GM18868 (cell line): Measurements from ENCODE around the gene TRAF5.
"Not testable (repeated sequence)": the region's sequence is repeated elsewhere in the genome, so short reads cannot be mapped to it uniquely, and the experiment has no call there.

Experiments
- ATAC-seq: cut with Tn5 transposase; IDR thresholded peaks from one replicate; pipeline ENCODE4 v1.9.1; 2021; ENCODE audit warnings: mild to moderate bottlenecking, moderate library complexity; ENCODE audit not compliant: unreplicated experiment

Gene TRAF5

DNA sequence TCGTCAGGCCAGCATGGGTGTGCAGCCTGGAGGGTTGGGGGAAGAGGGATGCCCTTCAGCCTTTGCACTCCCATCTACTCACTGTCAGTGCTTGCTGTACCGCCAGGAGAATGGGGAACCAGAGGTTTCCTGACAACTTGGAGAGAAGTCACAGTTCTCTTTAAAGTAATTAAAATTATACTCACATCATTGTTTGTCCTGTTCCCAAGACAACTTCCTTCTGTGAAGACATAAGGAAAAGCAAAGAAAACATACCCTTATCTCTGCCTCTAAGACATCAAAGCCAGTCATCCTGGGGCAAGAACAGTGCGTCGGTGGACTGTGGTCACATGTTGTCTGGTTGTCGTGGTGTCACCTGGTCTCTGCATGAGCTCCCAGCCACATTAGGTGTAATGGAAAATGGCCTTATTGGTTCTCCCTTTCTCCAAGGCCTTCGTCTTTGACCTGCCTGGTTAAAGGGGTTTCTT is 17.6 kb downstream of the TRAF5 start:
- ATAC-seq = no peak

DNA sequence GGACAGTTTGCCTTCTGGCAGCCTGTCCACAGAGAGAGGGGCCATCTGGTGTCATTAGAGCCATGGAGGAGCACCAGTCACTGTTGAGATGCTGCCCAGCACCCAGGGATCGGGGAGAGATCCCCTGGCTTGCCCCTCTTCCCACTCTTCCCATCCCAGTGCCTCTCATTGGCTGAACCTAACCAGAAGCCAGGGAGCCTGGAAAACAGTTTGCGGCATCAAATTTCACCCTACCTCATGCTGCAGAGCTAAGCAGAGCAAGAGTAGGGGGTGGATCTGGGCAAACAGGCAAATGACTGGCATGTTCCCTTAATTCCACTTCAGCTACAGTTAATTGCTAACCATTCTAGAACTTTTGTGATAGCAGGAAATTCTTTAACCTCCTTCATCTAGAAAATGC is 19.1 kb downstream of the TRAF5 start:
- no peak for ATAC-seq

- no peak for ATAC-seq
Measured at GRCh38 chr1:211347077-211347844, 20.6 kb downstream of the TRAF5 start.

DNA sequence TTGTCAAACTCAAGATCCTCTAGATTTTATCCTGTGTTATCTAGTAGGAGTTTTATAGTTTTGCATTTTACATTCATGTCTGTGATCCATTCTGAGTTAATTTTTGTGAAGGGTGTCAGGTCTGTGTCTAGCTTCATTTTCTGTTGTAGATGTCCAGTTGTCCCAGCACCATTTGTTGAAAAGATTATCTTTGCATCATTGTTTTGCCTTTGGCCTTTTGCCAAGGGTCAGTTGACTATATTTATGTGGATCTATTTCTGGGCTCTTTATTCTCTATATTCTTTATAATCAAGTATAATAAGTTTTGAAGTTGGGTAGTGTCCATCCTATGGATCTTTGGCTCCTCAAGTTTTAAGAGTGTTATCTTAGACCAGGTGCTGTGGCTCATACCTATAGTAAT is 21.9 kb downstream of the TRAF5 start:
- ATAC-seq = no peak

- ATAC-seq = no peak
Measured at GRCh38 chr1:211349741-211350140, 23.1 kb downstream of the TRAF5 start.

DNA sequence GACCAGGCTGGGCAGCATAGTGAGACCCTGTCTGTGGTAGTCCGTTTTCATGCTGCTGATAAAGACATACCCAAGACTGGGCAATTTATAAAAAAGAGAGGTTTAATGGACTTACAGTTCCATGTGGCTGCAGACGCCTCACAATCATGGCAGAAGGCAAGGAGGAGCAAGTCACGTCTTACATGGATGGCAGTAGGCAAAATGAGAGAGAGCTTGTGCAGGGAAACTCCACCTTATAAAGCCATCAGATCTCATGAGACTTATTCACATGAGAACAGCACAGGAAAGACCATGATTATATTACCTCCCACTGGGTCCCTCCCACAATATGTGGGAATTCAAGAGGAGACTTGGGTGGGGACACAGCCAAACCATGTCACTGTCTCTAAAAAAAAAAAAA is 25.4 kb downstream of the TRAF5 start:
- not testable (repeated sequence) for ATAC-seq

DNA sequence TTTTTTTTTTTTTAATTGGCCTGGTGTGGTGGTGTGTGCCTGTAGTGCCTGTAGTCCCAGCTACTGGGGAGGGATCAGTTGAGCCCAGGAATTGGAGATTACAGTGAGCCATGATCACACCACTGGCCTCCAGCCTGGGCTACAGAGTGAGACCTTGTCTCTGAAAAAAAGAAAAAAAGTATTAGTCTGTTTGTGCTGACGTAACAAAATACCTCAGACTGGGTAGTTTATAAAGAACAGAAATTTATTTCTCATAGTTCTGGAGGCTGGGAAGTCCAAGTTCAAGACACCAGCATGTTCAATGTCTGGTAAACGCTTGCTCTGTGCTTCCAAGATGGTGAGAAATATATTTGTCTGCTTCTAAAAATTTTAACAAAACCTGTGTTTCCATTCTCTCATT is 25.8 kb downstream of the TRAF5 start:
- no peak for ATAC-seq

- peak; percentile 91 for ATAC-seq
Measured at GRCh38 chr1:211352985-211353515, 26.4 kb downstream of the TRAF5 start.

DNA sequence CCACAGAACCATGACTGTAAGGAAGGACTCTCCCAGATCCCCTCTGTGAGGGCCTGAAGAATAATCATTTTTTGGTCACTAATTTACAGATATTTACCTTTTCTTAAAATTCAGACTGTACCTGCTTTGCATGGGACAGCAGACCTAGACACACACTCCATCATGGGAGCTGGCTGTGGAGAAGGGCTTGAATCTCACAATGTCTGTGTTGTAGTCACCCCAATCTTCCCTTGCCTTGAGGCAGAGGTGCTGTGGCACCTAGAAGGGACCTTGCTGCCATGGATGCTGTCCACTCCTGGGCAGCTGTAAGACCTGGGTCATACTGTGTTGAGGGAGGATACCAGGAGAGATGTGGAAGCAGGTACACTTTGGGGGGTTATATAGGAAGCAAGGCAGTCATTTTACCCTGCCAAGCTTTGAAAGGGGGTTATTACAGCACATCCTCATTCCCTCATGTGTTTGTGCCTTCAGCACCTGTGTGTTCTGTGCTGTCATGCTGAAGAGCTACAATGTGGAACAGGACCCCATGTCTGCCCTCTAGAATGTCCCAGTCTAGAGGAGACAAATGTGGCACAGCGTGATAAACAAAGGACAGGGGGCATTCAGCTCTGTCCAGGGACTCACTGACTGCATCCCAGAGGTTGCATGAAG is 27.1 kb downstream of the TRAF5 start:
- no peak for ATAC-seq

DNA sequence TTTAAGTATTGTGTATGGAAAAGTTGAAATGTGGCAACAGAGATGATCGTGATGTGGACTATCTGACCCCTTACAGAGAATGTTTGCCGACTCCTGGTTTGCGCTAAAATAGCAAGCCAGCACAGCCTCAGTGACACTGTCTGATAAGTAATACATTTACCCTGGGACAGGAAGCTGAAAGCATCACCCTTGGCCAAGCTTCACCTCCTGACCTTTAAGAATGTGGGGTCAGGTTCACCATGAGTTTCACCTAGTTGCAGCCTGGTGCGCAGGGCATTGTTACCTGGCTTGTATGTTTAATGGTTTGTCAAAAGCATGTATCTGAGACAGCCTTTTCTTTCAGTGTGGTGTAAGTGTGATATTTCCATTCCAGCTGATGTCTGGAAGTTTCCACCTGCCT is 29.2 kb downstream of the TRAF5 start:
- ATAC-seq = no peak

GRCh38 chr1:211356723-211357407 is 30.2 kb downstream of the TRAF5 start:
- ATAC-seq = no peak

DNA sequence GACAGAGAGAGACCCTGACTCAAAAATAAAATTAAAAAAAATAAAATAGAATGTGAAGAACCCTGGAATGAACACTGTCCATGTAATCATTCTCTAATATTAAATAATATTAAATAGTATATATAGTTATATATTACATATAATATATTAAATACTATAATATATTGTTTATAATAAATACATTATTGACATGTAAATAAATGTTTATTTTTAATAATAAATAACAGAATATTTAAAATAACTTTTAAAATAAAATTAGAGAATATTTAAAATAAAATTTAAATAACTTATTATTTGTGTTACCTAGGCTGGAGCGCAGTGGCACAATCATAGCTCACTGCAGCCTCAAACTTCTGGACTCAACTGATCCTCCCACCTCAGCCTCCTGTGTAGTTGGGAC is 32.1 kb downstream of the TRAF5 start:
- no peak for ATAC-seq

DNA sequence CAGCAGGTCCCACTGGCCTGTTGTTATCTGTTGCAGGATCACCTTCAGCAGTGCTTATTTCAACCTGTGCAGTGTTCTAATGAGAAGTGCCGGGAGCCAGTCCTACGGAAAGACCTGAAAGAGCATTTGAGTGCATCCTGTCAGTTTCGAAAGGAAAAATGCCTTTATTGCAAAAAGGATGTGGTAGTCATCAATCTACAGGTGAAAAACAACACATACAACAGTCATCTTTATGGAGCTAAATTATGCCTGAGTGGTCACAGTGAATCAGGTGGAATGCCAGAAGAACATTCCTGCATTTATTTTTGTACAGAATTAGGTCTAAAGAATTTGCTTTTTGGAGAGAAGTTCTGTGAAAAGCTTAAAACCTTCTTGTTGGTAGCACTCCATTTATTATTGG is 33.2 kb downstream of the TRAF5 start:
- no peak for ATAC-seq

GRCh38 chr1:211361202-211361601 is 34.6 kb downstream of the TRAF5 start:
- ATAC-seq = no peak

DNA sequence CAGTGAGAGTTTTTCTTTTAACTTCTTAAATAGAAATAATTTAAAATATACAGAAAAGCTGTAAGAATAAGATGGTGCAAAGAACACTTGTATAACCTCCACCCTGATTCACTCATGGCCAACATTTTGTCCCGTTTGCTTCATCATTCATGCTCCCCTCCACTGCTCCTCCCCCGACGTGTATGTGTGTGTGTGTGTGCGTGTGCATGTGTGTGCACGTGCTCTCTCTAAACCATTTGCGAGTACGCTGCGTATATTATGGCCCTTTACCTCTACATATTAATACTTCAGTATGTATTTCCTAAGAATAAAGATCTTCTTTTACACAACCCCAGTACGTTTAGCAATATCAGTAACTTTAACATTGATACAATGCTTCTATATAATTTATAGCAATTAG is 43.0 kb downstream of the TRAF5 start:
- no peak for ATAC-seq

DNA sequence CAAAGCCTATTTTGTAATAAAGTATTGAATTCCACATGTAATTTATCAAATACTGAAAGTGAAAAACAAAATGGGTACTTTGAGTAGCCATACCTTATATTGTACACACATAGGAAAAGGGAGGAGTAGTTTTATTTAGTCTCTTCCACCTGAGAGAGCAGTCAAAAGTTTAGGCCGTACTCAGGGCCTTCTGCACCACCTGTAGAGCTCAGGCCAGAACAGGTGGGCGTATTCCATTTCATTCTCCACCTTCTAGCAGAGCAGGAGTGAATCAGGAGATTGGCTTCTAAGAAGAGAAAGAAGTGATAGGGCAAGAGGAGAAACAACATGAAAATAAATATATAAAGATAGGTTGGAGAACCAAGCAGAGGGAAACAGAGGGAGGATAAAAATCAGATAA is 44.0 kb downstream of the TRAF5 start:
- ATAC-seq = no peak

DNA sequence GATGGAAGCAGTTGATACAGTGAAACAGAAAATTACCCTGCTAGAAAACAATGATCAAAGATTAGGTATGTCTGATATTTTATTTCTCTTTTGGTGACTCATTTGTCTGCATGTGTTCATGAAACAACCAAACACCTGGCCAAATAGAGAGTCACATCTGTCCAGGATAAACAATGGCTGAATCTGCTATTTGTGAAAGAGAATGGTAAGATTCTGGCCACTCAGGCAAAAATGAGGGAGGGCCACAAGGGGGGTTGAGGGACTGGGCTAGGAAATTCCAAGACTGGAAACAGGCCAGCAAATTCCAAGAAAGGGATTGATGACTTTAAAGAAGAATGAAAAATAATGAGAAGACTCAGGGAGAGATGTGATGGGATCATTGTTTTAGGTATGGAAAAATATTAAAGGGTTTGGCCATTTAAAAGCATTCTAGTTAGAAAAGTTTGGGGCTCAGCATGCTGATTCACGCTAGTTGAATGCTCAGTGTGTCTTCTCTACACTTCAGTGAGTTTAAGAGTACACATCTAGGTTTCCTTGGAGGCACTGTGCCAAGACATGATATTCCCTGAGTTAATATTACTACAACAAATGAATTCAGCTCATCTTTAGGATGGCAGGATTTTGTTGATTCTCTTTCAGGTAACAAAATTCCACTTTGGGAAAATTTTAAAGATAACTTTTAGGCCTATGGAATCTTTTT is 44.9 kb downstream of the TRAF5 start:
- ATAC-seq = no peak

DNA sequence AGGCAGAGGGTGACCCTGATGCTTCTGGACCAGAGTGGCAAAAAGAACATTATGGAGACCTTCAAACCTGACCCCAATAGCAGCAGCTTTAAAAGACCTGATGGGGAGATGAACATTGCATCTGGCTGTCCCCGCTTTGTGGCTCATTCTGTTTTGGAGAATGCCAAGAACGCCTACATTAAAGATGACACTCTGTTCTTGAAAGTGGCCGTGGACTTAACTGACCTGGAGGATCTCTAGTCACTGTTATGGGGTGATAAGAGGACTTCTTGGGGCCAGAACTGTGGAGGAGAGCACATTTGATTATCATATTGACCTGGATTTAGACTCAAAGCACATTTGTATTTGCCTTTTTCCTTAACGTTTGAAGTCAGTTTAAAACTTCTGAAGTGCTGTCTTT is 45.8 kb downstream of the TRAF5 start:
- ATAC-seq = no peak

DNA sequence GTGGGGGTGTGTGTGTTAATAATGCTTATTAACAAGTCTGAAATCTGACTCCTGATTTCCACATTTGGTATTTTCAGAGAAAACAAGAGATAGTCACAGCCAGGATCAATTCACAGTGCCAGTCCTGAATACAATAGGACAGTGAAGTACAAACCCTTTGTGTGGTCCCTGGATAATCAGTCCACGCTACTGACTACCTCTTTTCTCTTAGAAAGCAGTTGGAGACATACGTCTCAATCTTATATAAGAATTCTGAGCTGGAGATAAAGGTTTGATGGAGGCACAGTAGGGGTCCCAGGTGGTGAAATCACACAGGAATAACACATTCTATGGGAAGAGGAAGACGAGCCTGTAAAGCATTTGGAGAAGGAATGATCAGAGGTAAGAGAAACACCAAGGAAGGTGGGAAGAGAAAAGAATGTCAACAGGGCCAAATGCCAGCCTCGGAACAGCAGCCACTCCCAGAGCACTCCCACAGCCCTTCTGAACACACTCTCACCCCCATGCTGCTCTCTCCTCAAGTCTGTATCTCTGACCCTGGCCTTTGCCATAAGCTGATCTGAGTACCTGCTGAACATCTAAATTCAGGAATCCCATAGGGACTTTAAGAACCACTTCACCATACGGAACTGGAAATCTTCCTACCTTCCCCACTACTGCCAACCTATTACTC is 48.6 kb downstream of the TRAF5 start:
- no peak for ATAC-seq

DNA sequence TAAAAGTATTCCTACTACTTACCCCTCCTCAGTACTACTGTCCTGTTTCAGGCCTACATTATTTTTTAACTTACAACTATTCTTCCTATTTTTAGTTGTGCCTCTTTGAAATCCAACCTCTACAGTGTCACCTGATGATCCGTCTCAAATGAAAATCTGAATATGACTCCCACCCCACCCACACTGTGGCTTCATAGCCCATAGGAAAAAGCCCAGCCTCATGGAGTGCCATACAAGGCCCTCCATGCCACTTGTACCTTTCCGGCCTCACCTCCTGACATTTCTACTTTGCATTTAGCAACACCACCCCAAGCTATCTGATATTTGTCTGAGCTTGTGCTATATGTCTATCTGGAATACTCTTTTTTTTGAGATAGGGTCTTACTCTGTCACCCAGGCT is 49.3 kb downstream of the TRAF5 start:
- no peak for ATAC-seq
